Esophagus muscularis mucosa (tissue), 4 donors: ENCODE measurements around the gene SERINC2.

Experiments used
- CTCF ChIP-seq, 3 experiments: fragments of 200-600 bp in 2 of 3; fragments of 450-650 bp in 1 of 3; sonication (generic) in 2 of 3; IDR thresholded peaks; one replicate each; pipeline ENCODE4 v1.5.1; 2017 to 2019; ENCODE audit warnings: antibody characterized with exemption in 3 of 3, mild to moderate bottlenecking in 2 of 3, moderate library complexity in 1 of 3
- EP300 ChIP-seq: sonication (generic); formaldehyde crosslinking; IDR thresholded peaks from one replicate; pipeline ENCODE4 v1.6.1; 2017; ENCODE audit warnings: antibody characterized with exemption
- POLR2A ChIP-seq: fragments of 450-650 bp; IDR thresholded peaks from one replicate; pipeline ENCODE4 v1.6.1; 2017; ENCODE audit warnings: antibody characterized with exemption, moderate library complexity, mild to moderate bottlenecking, low read depth
- POLR2AphosphoS5 ChIP-seq, 2 donors: sonication (generic); formaldehyde crosslinking; IDR thresholded peaks; one replicate each; pipeline ENCODE4 v1.6.1; 2017; ENCODE audit warnings: antibody characterized with exemption in 2 of 2

- TF ChIP-seq POLR2A (no peak), CTCF (IDR thresholded peaks at IDR 0.05) (no peak), EP300 (no peak), POLR2AphosphoS5 (IDR thresholded peaks at IDR 0.05) (no peak)
Observed at GRCh38 chr1:31424568-31424967, 11.6 kb downstream of the SERINC2 start.
